Ramos (cell line): ENCODE measurements around the gene OR4E2.
"Not testable (repeated sequence)": the region's sequence is repeated elsewhere in the genome, so short reads cannot be mapped to it uniquely, and the experiment has no call there.

ENCODE experiments used
- in situ Hi-C: fragments of 300-500 bp; cut with MboI; formaldehyde crosslinking; loops from one replicate; pipeline ENCODE4 v1.14.3; 2022; ENCODE audit warnings: low sequenced_read_pairs; ENCODE audit not compliant: unreplicated experiment

The OR4E2 gene

DNA sequence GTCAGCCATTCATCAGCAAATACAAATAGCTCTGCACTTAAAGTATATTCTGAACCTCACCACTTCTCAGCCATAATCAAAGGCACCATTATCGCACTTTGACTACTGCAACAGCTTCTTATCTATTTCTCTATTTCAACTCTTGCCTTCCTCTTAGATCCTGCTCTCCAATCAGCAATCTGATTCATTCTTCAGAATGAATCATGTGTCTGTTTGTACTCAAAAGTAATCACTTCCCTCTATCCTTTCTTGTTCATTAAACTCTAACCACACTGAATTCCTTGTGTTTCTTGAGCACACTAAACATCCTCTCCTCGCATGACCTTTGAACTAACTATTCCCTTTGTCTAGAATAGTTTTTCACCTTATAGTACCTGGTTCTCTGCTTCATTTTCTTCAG lies 32.8 kb downstream of the OR4E2 start:
- in situ Hi-C loops: no loop called here

DNA sequence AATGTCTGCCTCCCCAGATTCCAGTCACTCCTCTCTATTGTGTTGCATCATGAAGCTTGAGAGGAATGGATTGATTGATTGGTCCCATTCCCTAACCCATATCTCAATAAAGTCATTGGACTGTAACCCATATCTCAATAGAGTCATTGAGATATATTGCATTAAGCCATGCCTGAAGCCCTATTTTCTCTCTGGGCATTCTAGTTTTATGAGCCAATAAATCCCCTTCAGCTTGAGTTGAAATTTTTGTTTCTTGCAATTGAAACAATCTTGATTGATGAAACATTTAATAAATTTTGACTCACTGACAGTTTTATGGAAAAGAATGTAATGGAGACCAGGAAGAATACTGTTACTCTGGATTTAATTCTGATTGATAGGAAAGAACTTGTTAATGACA lies 40.8 kb downstream of the OR4E2 start:
- in situ Hi-C loops: no loop called here

DNA sequence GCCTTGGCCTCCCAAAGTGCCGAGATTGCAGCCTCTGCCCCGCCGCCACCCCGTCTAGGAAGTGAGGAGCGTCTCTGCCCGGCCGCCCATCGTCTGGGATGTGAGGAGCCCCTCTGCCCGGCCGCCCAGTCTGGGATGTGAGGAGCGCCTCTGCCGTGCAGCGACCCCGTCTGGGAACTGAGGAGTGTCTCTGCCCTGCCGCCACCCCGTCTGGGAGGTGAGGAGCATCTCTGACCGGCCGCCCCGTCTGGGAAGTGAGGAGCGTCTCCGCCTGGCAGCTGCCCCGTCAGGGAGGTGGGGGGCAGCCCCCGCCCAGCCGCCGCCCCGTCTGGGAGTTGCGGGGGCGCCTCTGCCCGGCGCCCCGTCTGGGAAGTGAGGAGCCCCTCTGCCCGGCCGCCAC lies 44.0 kb downstream of the OR4E2 start:
- in situ Hi-C loops: not testable (repeated sequence)

DNA sequence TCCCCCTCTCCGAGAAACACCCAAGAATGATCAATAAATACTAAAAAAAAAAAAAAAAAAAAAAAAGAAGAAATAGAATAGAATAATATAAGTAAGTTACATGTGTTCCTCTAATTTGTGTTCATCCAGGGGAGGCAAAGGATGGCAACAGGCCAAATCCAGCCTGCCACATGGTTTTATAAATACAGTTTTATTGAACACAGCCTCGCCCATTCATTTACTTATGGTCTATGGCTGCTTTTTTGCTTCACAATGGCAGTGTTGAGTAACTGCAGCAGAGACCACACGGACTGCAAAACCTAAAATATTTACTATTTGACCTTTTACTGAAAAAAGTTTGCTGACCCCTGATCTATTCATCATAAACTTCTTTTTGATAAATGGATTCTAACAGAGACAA lies 44.9 kb downstream of the OR4E2 start:
- in situ Hi-C loops: not testable (repeated sequence)

DNA sequence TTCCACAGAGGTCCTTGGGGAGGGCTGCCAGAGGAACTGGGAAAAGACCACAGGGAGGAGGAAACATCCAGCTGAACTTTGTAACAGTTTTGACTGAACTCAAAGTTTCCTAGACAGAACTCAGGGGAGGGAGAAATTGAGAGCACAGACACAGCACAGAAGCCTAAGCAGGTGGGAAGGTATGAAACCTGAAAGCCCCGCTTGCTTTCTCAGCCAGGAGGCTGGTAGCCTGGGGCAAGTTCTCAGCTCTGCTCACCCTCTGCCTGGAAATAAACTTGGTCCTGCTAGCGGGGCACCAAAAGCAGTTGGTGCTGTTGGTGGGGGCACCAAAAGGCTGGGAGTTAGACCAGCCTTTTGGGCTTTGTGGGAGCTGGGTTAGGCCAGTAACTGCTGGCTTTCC lies 45.9 kb downstream of the OR4E2 start:
- in situ Hi-C loops: no loop called here

DNA sequence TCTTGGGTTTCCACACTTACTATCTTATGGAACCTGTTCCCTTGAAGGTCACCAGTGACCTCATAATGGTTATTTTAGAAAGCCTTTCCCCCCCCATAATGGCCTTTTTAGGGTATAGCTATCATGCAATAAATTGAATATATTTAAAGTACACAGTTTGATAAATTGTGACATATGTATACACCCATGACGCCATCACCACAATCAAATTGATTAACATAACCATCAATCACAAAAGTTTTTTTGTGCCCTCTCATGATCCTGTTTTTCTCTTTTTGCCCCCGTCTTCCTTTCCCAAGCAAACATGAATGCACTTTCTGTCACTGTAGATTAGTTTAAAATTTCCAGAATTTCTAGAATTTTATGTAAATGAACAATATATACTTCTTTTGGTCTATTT lies 48.7 kb downstream of the OR4E2 start:
- in situ Hi-C loops: no loop called here

DNA sequence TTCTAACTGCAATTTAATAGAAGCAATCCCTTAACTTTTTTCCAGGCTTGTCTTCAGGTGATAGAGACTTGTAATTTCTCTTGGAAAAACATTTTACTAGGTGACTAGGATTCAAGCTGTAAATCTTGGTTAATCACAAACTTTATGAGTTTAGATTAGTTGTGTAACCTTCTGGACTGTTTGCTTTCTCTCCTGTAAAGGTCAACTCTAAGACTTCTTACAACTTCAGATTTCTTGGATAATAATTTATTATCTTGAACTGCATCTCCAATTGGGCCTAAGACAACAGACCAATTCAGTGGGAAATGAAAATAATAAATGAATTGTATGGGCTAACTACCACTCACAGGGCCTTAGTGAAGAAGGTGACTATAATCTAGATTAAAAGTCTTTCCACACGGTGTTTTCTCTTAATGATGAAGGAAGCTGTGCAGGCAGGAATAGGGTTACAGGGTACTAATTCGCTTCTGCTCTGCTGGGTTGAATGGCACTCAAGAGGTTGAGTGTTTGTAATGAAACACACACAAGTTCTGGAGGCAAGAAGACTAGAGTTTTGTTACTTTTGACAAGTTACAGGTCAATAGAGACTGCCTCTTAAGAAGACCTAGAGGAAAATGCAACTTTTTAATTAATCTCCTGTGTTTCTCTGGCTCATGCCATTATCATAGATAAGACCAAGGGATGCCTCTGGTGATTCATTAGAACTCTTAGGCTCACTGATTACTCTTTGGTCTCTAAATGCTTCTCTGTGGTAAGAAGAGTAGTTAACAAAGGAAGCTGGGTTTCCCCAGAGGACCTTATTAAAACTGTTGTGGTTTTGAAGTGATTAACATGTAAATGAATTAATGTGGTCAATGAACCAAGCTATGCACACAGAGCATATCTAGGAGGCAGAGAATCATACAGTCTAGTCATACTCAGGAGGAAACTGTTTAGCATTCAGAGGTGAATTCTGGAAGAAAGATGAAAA lies 50.0 kb downstream of the OR4E2 start:
- in situ Hi-C loops: no loop called here

DNA sequence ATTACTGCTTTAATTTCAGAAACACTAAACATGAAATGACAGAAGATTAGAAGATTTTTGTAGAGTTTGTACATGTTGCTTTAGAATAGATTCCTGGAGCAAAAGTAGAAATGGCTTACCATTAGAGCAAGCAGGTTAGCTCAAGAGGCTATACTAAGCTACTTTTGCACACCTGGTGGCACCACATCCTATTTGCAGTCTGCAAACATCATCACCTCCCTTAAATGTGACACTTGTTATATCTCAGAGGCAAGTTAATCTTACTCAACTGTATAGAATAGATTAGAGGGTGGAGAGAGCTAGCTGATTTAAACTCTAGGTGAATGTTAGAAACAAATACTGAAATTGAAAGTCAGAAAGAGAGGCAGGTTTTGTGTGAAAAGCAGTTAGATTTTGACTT lies 50.7 kb downstream of the OR4E2 start:
- in situ Hi-C loops: no loop called here

DNA sequence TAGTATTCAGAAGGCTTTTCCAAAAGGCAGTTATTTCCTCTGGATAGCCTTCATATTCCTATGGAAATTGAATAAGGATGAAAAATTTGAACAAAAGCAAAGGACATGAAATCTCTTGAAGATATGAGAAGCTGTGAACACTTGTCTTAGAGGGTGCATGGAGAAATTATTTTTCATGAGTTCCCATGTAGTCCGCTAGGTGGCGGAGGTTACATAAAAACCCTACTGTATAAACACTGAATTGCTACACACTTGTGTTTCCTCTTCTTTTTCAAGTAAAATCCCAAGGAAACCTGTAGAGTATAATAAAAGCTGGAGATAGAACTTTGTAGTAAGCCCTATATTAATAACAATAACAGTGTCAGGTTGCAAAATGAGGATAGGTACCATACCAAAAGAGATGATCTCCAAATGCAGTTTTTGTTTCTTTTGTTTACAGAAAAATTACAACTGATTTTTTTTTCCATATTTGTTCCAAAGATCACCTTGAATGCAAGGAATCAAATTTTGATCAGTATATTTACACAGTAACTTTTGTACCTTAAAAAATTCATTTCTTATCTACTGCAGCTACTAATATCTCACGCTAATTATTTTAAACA lies 57.8 kb downstream of the OR4E2 start:
- in situ Hi-C loops: no loop called here

DNA sequence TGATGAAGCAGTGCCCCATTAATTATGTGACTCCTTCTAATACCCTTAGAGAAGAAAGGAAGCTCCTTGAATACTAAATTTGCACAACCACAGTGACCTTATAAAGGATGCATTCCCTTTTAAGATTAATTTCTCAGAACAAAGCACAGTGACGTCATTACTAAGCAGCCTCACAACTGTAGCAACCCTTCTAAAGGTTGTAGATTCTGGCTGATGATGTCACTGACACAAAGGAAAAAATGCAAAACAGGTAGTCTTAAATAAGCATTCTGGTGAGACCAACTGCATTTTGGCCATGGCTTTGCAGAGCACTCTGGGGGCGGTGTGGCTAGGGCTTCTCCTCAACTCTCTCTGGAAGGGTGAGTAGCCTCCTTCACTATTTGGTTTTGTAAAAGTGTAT lies 58.4 kb downstream of the OR4E2 start:
- in situ Hi-C loops: no loop called here

DNA sequence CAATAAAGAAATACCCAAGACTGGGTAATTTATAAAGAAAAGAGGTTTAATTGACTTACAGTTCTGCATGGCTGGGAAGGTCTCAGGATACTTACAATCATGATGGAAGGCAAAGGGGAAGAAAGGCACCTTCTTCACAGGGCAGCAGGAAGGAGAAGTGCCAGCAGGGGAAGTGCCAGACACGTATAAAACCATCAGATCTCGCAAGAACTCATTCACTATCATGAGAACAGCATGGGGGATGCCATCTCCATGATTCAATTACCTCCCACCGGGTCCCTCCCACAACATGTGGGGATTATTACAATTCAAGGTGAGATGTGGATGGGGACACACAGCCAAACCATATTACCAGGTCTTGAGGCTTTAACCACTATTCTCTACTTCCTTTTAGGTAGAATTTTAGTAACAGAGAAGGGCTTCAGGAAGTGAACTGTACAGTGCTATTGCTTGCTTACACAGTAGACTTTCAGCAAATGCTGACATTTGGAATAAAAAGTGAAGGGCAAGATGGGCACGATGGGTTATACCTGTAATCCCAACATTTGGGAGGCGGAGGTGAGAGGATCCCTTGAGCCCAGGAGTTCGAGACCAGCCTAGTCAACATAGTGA lies 60.8 kb downstream of the OR4E2 start:
- in situ Hi-C loops: no loop called here
